NT2/D1 (cell line): Measurements from ENCODE around the gene JARID2.

ENCODE experiments used
- YY1 ChIP-seq: IDR thresholded peaks from 2 replicates; pipeline ENCODE4 v1.6.1; 2011; ENCODE audit not compliant: insufficient read length, insufficient read depth
- ZNF274 ChIP-seq: IDR thresholded peaks from 2 replicates; pipeline ENCODE4 v1.6.1; 2011; ENCODE audit warnings: mild to moderate bottlenecking, low read depth, low read length

DNA sequence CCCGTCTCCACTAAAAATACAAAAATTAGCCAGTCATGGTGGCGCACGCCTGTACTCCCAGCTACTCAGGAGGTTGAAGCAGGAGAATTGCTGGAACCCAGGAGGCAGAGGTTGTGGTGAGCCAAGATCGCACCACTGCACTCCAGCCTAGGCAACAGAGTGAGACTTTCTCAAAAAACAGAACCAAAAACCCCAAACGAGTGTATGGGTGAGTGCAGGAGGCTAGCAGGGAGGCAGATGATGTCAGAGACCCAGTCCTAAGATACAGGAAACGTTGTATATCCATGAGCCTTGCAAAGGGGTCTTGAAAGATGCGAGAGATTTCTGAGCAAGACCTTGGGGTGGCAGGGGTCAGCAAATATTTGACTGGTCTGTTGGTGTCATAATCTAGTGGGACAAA, 136.2 kb downstream of the JARID2 start:
- no peak for TF ChIP-seq YY1
- no peak for TF ChIP-seq ZNF274
